Measurements from ENCODE around the gene LRP5.
A peak's percentile ranks its signal among the peaks of the same experiment; 100 is the strongest.

The LRP5 gene

GRCh38 chr11:68469122-68469521 is 156.7 kb downstream of the LRP5 start:
- Histone ChIP-seq H3F3A (ENCODE audit: control insufficient read depth, insufficient read depth) (no peaks in the 10 kb centered on the region), H4K20me1 (ENCODE audit: control insufficient read depth, insufficient read depth, low read depth, low read length) (peaks cover 47% of the 10 kb centered on the region), H3K9me2 (replicated peaks; ENCODE audit: control insufficient read depth, low read length) (no peaks in the 10 kb centered on the region), H3K4me1 (ENCODE audit: control insufficient read depth, low read length) (peaks cover 61% of the 10 kb centered on the region), H3K36me3 (ENCODE audit: control insufficient read depth, low read length) (peaks cover 80% of the 10 kb centered on the region), H3K4me2 (ENCODE audit: low read length) (peak overlapping the region; percentile 52), H3K9me3 (ENCODE audit: control insufficient read depth, insufficient read depth, low read length) (no peaks in the 10 kb centered on the region), H3K27me3 (ENCODE audit: control insufficient read depth, low read length) (no peaks in the 10 kb centered on the region), H3K79me2 (ENCODE audit: control insufficient read depth, low read length) (peaks cover 100% of the 10 kb centered on the region), H3K4me3 (ENCODE audit: low read length) (no peak overlapping the region), H3K27ac (ENCODE audit: low read depth, low read length) (no peak overlapping the region)
- TF ChIP-seq CTCF (IDR thresholded peaks at IDR 0.05; ENCODE audit: low read depth, low read length, poor library complexity, severe bottlenecking) = no peak
- TF ChIP-seq EZH2phosphoT487 (IDR thresholded peaks at IDR 0.05; ENCODE audit: borderline replicate concordance, low read length) = no peak

- Histone ChIP-seq H3K4me1 (ENCODE audit: control insufficient read depth, low read length) (peaks cover 56% of the 10 kb centered on the region), H3K79me2 (ENCODE audit: control insufficient read depth, low read length) (peaks cover 100% of the 10 kb centered on the region)
These were observed 157.3 kb downstream of the LRP5 start for GRCh38 chr11:68469642-68470041.

GRCh38 chr11:68470304-68470811 is 158.0 kb downstream of the LRP5 start:
- H3K4me1 ChIP-seq (ENCODE audit: control insufficient read depth, low read length) = peaks cover 50% of the 10 kb centered on the region
- H3K9me3 ChIP-seq (ENCODE audit: control insufficient read depth, insufficient read depth, low read length) = no peaks in the 10 kb centered on the region
- H3K9me2 ChIP-seq (replicated peaks; ENCODE audit: control insufficient read depth, low read length) = no peaks in the 10 kb centered on the region
- peaks cover 41% of the 10 kb centered on the region for H4K20me1 ChIP-seq (ENCODE audit: control insufficient read depth, insufficient read depth, low read depth, low read length)
- no peak overlapping the region for H3K4me3 ChIP-seq (ENCODE audit: low read length)
- no peak overlapping the region for H3K27ac ChIP-seq (ENCODE audit: low read depth, low read length)
- H3K79me2 ChIP-seq (ENCODE audit: control insufficient read depth, low read length) = peaks cover 100% of the 10 kb centered on the region
- H3K4me2 ChIP-seq (ENCODE audit: low read length) = no peak overlapping the region
- peaks cover 75% of the 10 kb centered on the region for H3K36me3 ChIP-seq (ENCODE audit: control insufficient read depth, low read length)
- peaks cover 3% of the 10 kb centered on the region; the same call in 1 of the 2 replicates for H3F3A ChIP-seq (ENCODE audit: control insufficient read depth, insufficient read depth)
- no peak for TF ChIP-seq EZH2phosphoT487 (IDR thresholded peaks at IDR 0.05; ENCODE audit: borderline replicate concordance, low read length)
- no peak for TF ChIP-seq CTCF (IDR thresholded peaks at IDR 0.05; ENCODE audit: low read depth, low read length, poor library complexity, severe bottlenecking)
- H3K27me3 ChIP-seq (ENCODE audit: control insufficient read depth, low read length) = no peaks in the 10 kb centered on the region

More at GRCh38 chr11:68469642-68470041, 157.3 kb downstream of the LRP5 start:
- Histone ChIP-seq H3K27me3 (ENCODE audit: control insufficient read depth, low read length) (no peaks in the 10 kb centered on the region), H3K9me2 (replicated peaks; ENCODE audit: control insufficient read depth, low read length) (no peaks in the 10 kb centered on the region), H3K4me3 (ENCODE audit: low read length) (no peak overlapping the region), H3K27ac (ENCODE audit: low read depth, low read length) (no peak overlapping the region), H3F3A (ENCODE audit: control insufficient read depth, insufficient read depth) (peaks cover 3% of the 10 kb centered on the region; the same call in 1 of the 2 replicates), H3K9me3 (ENCODE audit: control insufficient read depth, insufficient read depth, low read length) (no peaks in the 10 kb centered on the region), H4K20me1 (ENCODE audit: control insufficient read depth, insufficient read depth, low read depth, low read length) (peaks cover 47% of the 10 kb centered on the region), H3K36me3 (ENCODE audit: control insufficient read depth, low read length) (peaks cover 79% of the 10 kb centered on the region), H3K4me2 (ENCODE audit: low read length) (no peak overlapping the region)
- TF ChIP-seq EZH2phosphoT487 (IDR thresholded peaks at IDR 0.05; ENCODE audit: borderline replicate concordance, low read length) (no peak), CTCF (IDR thresholded peaks at IDR 0.05; ENCODE audit: low read depth, low read length, poor library complexity, severe bottlenecking) (no peak)
